GM12872 (cell line): ENCODE results near the gene HSPA1B.

ENCODE experiments used
- CTCF ChIP-seq: IDR thresholded peaks from 3 replicates; pipeline ENCODE4 v1.5.1; 2011; ENCODE audit warnings: low read depth, mild to moderate bottlenecking, low read length, moderate library complexity; ENCODE audit not compliant: insufficient read depth

The HSPA1B gene

GRCh38 chr6:31782126-31782855 is 45.2 kb upstream of the HSPA1B start:
- TF ChIP-seq CTCF: no peak

- TF ChIP-seq CTCF: no peak
Observed at GRCh38 chr6:31784098-31784925, 43.2 kb upstream of the HSPA1B start.

GRCh38 chr6:31785475-31785874 is 42.1 kb upstream of the HSPA1B start:
- TF ChIP-seq CTCF: no peak

- peak; percentile 79 for TF ChIP-seq CTCF
Observed at GRCh38 chr6:31791324-31792089, 36.0 kb upstream of the HSPA1B start.

- no peak for TF ChIP-seq CTCF
Observed at GRCh38 chr6:31792090-31792374, 35.5 kb upstream of the HSPA1B start.

- no peak for TF ChIP-seq CTCF
Observed at GRCh38 chr6:31792761-31793171, 34.8 kb upstream of the HSPA1B start.

- no peak for TF ChIP-seq CTCF
Observed at GRCh38 chr6:31794294-31794865, 33.2 kb upstream of the HSPA1B start.
